Measurements from ENCODE around the gene ZNF536.

- TF ChIP-seq POLR2A (IDR thresholded peaks at IDR 0.05) = no peak
- no peak for TF ChIP-seq CTCF (IDR thresholded peaks at IDR 0.05)
Measured at GRCh38 chr19:30401956-30402355, 29.8 kb downstream of the ZNF536 start.

Measured in Peyer's patch (tissue), 4 donors.